ENCODE results near the gene TMEM18. TPM values are rescaled to one million over a fixed set of nuclear protein-coding genes. Genes with fewer than 3 reads are reported as not detected.

Gene TMEM18
- total RNA-seq, 1 donor from 2014 or later: 50.0 TPM

GRCh38 chr2:654896-655295 is 22.3 kb downstream of the TMEM18 start:
- Histone ChIP-seq H3K4me1 (no peaks in the 10 kb centered on the region), H3K79me2 (ENCODE audit: low read depth) (no peaks in the 10 kb centered on the region), H3K27me3 (peaks cover 3% of the 10 kb centered on the region), H3K4me3 (no peak overlapping the region), H3K9me3 (ENCODE audit: low read depth) (no peaks in the 10 kb centered on the region), H3K27ac (no peak overlapping the region), H3K36me3 (no peaks in the 10 kb centered on the region), H3F3A (ENCODE audit: low read depth) (no peaks in the 10 kb centered on the region), H4K20me1 (ENCODE audit: low read depth) (no peaks in the 10 kb centered on the region), H3K9ac (no peak overlapping the region), H2AFZ (replicated peaks) (no peak overlapping the region), H3K4me2 (no peak overlapping the region)
- Mint-ChIP-seq H3K27me3 (ENCODE audit: insufficient read depth, low read depth) (peaks cover 12% of the 10 kb centered on the region), H3K9me3 (peaks cover 3% of the 10 kb centered on the region), H3K4me3 (no peak overlapping the region), H3K27ac (no peak overlapping the region), H3K4me1 (peaks cover 13% of the 10 kb centered on the region), H3K36me3 (no peaks in the 10 kb centered on the region)
- TF ChIP-seq CTCF (IDR thresholded peaks at IDR 0.05) (no peak), EZH2 (IDR thresholded peaks at IDR 0.05) (no peak), EZH2phosphoT487 (IDR thresholded peaks at IDR 0.05) (no peak)
- DNase-seq (ENCODE audit: low spot score): no peak

GRCh38 chr2:653645-654425 is 23.4 kb downstream of the TMEM18 start:
- Histone ChIP-seq H4K20me1 (ENCODE audit: low read depth) (no peaks in the 10 kb centered on the region), H3K79me2 (ENCODE audit: low read depth) (no peaks in the 10 kb centered on the region), H3K27me3 (no peaks in the 10 kb centered on the region), H3K27ac (no peak overlapping the region), H3K4me2 (no peak overlapping the region), H3F3A (ENCODE audit: low read depth) (no peaks in the 10 kb centered on the region), H3K9me3 (ENCODE audit: low read depth) (no peaks in the 10 kb centered on the region), H3K9ac (no peak overlapping the region), H3K4me1 (peaks cover 6% of the 10 kb centered on the region), H3K36me3 (no peaks in the 10 kb centered on the region), H3K4me3 (no peak overlapping the region), H2AFZ (replicated peaks) (no peak overlapping the region)
- TF ChIP-seq CTCF (IDR thresholded peaks at IDR 0.05): no peak
- TF ChIP-seq EZH2phosphoT487 (IDR thresholded peaks at IDR 0.05): no peak
- no peak for TF ChIP-seq EZH2 (IDR thresholded peaks at IDR 0.05)
- no peaks in the 10 kb centered on the region for H3K36me3 Mint-ChIP-seq
- H3K27ac Mint-ChIP-seq: no peak overlapping the region
- H3K4me3 Mint-ChIP-seq: no peak overlapping the region
- H3K27me3 Mint-ChIP-seq (ENCODE audit: insufficient read depth, low read depth): peaks cover 12% of the 10 kb centered on the region
- H3K4me1 Mint-ChIP-seq: peaks cover 18% of the 10 kb centered on the region
- H3K9me3 Mint-ChIP-seq: peaks cover 6% of the 10 kb centered on the region
- no peak for DNase-seq (ENCODE audit: low spot score)

GRCh38 chr2:652881-653480 is 24.2 kb downstream of the TMEM18 start:
- Histone ChIP-seq H4K20me1 (ENCODE audit: low read depth) (no peaks in the 10 kb centered on the region), H2AFZ (replicated peaks) (no peak overlapping the region), H3K36me3 (no peaks in the 10 kb centered on the region), H3K27me3 (no peaks in the 10 kb centered on the region), H3K9me3 (ENCODE audit: low read depth) (no peaks in the 10 kb centered on the region), H3K4me2 (no peak overlapping the region), H3F3A (ENCODE audit: low read depth) (no peaks in the 10 kb centered on the region), H3K9ac (no peak overlapping the region), H3K27ac (no peak overlapping the region), H3K79me2 (ENCODE audit: low read depth) (no peaks in the 10 kb centered on the region), H3K4me1 (peaks cover 7% of the 10 kb centered on the region), H3K4me3 (no peak overlapping the region)
- H3K4me1 Mint-ChIP-seq: peaks cover 18% of the 10 kb centered on the region
- peaks cover 9% of the 10 kb centered on the region for H3K27me3 Mint-ChIP-seq (ENCODE audit: insufficient read depth, low read depth)
- H3K4me3 Mint-ChIP-seq: no peak overlapping the region
- H3K9me3 Mint-ChIP-seq: peaks cover 6% of the 10 kb centered on the region
- H3K27ac Mint-ChIP-seq: no peak overlapping the region
- H3K36me3 Mint-ChIP-seq: no peaks in the 10 kb centered on the region
- DNase-seq (ENCODE audit: low spot score): no peak
- TF ChIP-seq CTCF (IDR thresholded peaks at IDR 0.05) (no peak), EZH2 (IDR thresholded peaks at IDR 0.05) (no peak), EZH2phosphoT487 (IDR thresholded peaks at IDR 0.05) (no peak)

Data from neural progenitor cell (in vitro differentiated cells).